NCI-H1436 treated with DMSO at 0.1 percent for 48 hours (cell line): Measurements from ENCODE around the gene CBFB.
"Not testable (repeated sequence)": the region's sequence is repeated elsewhere in the genome, so short reads cannot be mapped to it uniquely, and the experiment has no call there.

ENCODE experiments used
- DNase-seq: peaks from one replicate; lab custom pipeline; 2025; lab: John Stamatoyannopoulos, UW

CBFB gene

GRCh38 chr16:67028696-67029253, at the start of gene CBFB:
TSS of gene CBFB (plus strand) at chr16:67029149. CDS start at chr16:67029408, 259 bp downstream.
- peak; percentile 18 for DNase-seq

GRCh38 chr16:66983033-66983432, 45.9 kb upstream of the CBFB start:
- DNase-seq = no peak

GRCh38 chr16:66984892-66985311, 44.0 kb upstream of the CBFB start:
- DNase-seq = no peak

- DNase-seq = no peak
These were observed 42.4 kb upstream of the CBFB start for GRCh38 chr16:66986559-66986958.

- no peak for DNase-seq
These were observed 40.7 kb upstream of the CBFB start, which contains the start of gene CES4A for GRCh38 chr16:66988197-66988788. TSS of gene CES4A (plus strand) at chr16:66988589. CDS start at chr16:66988773, 184 bp downstream.

GRCh38 chr16:66991545-66992077, 37.3 kb upstream of the CBFB start:
- DNase-seq = no peak

GRCh38 chr16:66993558-66993957, 35.4 kb upstream of the CBFB start:
- not testable (repeated sequence) for DNase-seq

- DNase-seq = no peak
These were observed 32.5 kb upstream of the CBFB start for GRCh38 chr16:66996324-66996982.

- no peak for DNase-seq
These were observed 32.0 kb upstream of the CBFB start for GRCh38 chr16:66996983-66997358.

GRCh38 chr16:67000384-67001351, 28.3 kb upstream of the CBFB start:
- DNase-seq = no peak

- DNase-seq = no peak
These were observed 27.2 kb upstream of the CBFB start for GRCh38 chr16:67001726-67002125.

- no peak for DNase-seq
These were observed 21.9 kb upstream of the CBFB start for GRCh38 chr16:67006930-67007658.

GRCh38 chr16:67009158-67009557, 19.8 kb upstream of the CBFB start:
- DNase-seq = no peak

- no peak for DNase-seq
These were observed 17.7 kb upstream of the CBFB start for GRCh38 chr16:67011274-67011673.

GRCh38 chr16:67013233-67013822, 15.6 kb upstream of the CBFB start:
- no peak for DNase-seq

GRCh38 chr16:67013823-67014633, 14.9 kb upstream of the CBFB start:
- no peak for DNase-seq

GRCh38 chr16:67014634-67015312, 14.2 kb upstream of the CBFB start:
- DNase-seq = no peak

GRCh38 chr16:67015313-67015731, 13.6 kb upstream of the CBFB start:
- DNase-seq = no peak

GRCh38 chr16:67016143-67016542, 12.8 kb upstream of the CBFB start:
- DNase-seq = no peak
